ENCODE measurements around the gene GJD3. TPM values are rescaled to one million over a fixed set of nuclear protein-coding genes. Genes with fewer than 3 reads are reported as not detected.

The GJD3 gene
- total RNA-seq, 2 donors from 2014 or later = not detected

DNA sequence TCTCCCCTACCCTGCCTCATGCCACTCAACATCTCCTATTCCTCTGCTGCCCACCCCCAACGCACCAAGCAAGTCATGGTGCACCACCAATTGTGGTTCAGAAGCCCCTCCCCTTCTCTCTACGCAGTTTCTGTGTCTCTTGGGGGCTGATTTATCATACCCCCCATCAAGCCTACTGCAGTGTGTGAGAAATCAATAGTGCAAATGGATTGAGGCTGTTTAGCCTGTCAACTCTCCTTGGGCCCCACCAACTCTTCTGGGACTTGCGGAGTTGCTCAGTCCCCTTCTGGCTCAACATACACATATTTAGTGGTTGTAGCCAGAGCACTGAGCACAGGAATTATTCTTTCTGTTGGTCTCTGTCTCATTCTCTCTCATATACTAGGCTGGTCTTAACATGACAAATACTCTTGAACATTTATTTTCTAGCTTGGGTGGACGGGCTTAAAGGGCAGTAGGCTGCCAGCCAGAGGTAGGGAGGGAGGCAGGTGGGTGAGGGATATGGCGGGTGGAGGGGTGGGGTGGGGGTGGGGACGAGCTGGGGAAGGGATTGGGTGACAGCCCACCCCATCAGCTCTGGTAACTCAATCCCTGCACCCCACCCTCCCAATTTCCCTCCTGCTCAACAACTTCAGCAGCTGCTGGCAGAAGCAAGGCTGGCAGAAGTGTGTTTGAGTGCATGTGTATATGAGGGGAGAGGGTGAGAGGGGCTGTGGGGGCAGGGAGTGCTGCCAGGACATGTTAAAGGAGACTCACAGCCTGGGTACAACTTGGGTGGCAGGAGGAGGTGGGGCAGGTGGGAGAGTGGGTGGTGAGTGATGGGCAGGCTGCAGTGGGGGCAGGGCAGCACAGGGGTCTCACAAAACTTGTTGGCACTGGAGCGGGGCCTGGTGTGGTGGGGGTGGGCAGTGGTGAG is 50.6 kb downstream of the GJD3 start:
- Mint-ChIP-seq H3K27ac (peak overlapping the region in 1 of 2 donors; percentile 15), H3K36me3 (peaks cover 0 to 7% of the 10 kb centered on the region in 2 donors), H3K9me3 (no peaks in the 10 kb centered on the region)
- no peak for ATAC-seq
- DNase-seq (ENCODE audit: low spot score in 2 of 2) = no peak

Other genes starting within 250 kb of the GJD3 start
- 100 to 1,000 TPM in 1 of 2 donors, 10 to 100 TPM in 1; 83.4 to 140 TPM for gene MSL1, start 242.8 kb downstream of the GJD3 start, total RNA-seq
- 100 to 1,000 TPM; 104 to 212 TPM for gene CASC3, start 224.2 kb downstream of the GJD3 start, total RNA-seq
- 1 to 10 TPM; 5.3 to 7.1 TPM for gene RAPGEFL1, start 187.3 kb downstream of the GJD3 start, total RNA-seq
- gene WIPF2, start 145.4 kb downstream of the GJD3 start, total RNA-seq = 10 to 100 TPM; 25.7 to 26.4 TPM
- gene CDC6, start 76.9 kb downstream of the GJD3 start, total RNA-seq = 10 to 100 TPM; 81.8 to 86.7 TPM
- 10 to 100 TPM; 21.0 to 23.0 TPM for gene RARA, start 55.6 kb downstream of the GJD3 start, total RNA-seq
- 100 to 1,000 TPM; 283 to 508 TPM for gene TOP2A, start 53.2 kb upstream of the GJD3 start, total RNA-seq
- 10 to 100 TPM in 1 of 2 donors, 1 to 10 TPM in 1; 8.4 to 85.1 TPM for gene IGFBP4, start 78.7 kb upstream of the GJD3 start, total RNA-seq
- 10 to 100 TPM in 1 of 2 donors, 1 to 10 TPM in 1; 1.7 to 11.6 TPM for gene TNS4, start 136.9 kb upstream of the GJD3 start, total RNA-seq
- gene CCR7, start 200.7 kb upstream of the GJD3 start, total RNA-seq = 100 to 1,000 TPM; 287 to 301 TPM

Data from activated naive CD4-positive, alpha-beta T cell treated with anti-CD3 and anti-CD28 coated beads, Interleukin-2, amount 50 U/mL, for 72 hours (primary cell).